Neural progenitor cell (in vitro differentiated cells): Measurements from ENCODE around the gene BCL2L14.

ENCODE experiments used
- EZH2 ChIP-seq: fragments of 200-600 bp; sonication (generic); IDR thresholded peaks from 2 replicates; pipeline ENCODE4 v1.6.1; 2017; ENCODE audit warnings: antibody characterized with exemption, mild to moderate bottlenecking, moderate library complexity
- TF ChIP-seq, protein P1 (sequence below): fragments of 200-600 bp; sonication (generic); IDR thresholded peaks from 2 replicates; pipeline ENCODE4 v1.5.1; 2017; ENCODE audit warnings: antibody characterized with exemption, mild to moderate bottlenecking

DNA sequence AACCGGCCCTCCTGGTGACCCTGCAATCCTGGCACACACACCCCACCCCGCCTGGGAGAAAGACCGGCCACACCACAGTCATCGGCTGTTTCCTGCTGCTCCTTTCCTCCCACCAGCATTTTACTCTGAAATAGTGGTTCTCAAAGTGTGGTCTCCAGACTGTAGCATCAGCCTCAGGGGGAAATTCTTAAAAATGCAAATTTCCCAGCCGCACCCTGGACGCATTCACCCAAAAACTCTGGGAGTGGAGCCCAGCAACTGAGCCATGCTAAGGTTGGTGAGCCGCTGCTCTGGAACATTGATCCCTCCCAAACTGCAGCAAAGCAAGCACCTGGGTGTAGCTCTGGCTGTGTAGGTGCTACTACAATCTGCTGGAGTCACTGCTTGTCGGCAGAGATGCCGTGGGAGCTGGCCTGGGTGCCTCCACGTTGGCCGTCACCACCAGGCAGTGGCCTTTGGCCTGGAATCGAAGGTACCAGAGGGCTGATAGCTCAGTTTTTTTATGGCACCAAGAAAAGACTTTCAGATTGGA lies 38.4 kb upstream of the BCL2L14 start:
- TF ChIP-seq, protein P1, sequence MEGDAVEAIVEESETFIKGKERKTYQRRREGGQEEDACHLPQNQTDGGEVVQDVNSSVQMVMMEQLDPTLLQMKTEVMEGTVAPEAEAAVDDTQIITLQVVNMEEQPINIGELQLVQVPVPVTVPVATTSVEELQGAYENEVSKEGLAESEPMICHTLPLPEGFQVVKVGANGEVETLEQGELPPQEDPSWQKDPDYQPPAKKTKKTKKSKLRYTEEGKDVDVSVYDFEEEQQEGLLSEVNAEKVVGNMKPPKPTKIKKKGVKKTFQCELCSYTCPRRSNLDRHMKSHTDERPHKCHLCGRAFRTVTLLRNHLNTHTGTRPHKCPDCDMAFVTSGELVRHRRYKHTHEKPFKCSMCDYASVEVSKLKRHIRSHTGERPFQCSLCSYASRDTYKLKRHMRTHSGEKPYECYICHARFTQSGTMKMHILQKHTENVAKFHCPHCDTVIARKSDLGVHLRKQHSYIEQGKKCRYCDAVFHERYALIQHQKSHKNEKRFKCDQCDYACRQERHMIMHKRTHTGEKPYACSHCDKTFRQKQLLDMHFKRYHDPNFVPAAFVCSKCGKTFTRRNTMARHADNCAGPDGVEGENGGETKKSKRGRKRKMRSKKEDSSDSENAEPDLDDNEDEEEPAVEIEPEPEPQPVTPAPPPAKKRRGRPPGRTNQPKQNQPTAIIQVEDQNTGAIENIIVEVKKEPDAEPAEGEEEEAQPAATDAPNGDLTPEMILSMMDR = no peak
- no peak for TF ChIP-seq EZH2
